ENCODE results near the gene ZNF669.
A peak's percentile ranks its signal among the peaks of the same experiment; 100 is the strongest.

The ZNF669 gene

DNA sequence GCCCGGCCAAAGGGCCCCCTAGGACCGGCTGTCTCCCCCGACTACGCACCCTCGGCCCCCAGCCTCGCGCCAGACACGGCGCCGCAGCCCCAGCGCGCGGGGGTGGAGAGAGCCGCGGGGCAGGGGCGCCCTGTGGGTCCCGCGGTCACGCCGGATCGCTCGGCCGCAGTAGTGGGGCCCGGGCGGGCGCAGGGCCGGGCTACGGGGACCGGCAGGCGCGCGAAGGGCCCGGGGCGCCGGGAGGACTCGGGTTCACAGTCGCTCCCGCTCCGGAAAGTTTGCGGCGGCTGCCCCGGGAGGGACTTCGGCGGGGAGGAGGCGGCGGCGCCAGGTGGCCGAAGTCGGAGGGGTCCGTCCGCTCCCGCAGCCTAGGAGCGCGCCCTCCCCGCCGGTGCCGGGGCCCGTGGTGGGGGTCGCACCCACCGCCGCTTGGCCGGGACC is 7.1 kb upstream of the ZNF669 start:
- DNase-seq (ENCODE audit: low spot score) = no peak

GRCh38 chr1:247110627-247111258 is 6.6 kb upstream of the ZNF669 start:
- no peak for DNase-seq (ENCODE audit: low spot score)

GRCh38 chr1:247107694-247108093 is 3.5 kb upstream of the ZNF669 start:
- DNase-seq (ENCODE audit: low spot score) = no peak

GRCh38 chr1:247105966-247106365 is 1.8 kb upstream of the ZNF669 start:
- DNase-seq (ENCODE audit: low spot score) = no peak

- DNase-seq (ENCODE audit: low spot score) = no peak
Measured at GRCh38 chr1:247104965-247105364, 809 bp upstream of the ZNF669 start.

DNA sequence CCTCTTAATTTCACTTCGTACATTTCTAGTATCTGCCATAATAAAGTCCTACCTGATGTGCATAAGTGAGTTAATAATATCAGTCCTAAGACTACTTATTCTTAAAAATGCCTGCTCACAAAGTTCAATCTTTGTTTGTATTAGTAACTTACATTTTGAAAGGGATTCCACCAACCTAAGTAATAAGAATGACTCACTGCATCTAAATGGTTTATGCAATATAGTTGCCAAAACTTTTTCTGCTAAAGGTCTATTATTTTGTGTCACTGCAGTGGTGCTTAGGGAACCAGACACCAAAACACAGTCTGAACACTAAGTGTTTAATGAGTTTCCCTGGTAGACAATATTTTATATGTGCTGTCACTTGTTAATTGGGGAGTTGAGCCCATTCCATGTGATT is 1.8 kb downstream of the ZNF669 start:
- DNase-seq (ENCODE audit: low spot score) = no peak

DNA sequence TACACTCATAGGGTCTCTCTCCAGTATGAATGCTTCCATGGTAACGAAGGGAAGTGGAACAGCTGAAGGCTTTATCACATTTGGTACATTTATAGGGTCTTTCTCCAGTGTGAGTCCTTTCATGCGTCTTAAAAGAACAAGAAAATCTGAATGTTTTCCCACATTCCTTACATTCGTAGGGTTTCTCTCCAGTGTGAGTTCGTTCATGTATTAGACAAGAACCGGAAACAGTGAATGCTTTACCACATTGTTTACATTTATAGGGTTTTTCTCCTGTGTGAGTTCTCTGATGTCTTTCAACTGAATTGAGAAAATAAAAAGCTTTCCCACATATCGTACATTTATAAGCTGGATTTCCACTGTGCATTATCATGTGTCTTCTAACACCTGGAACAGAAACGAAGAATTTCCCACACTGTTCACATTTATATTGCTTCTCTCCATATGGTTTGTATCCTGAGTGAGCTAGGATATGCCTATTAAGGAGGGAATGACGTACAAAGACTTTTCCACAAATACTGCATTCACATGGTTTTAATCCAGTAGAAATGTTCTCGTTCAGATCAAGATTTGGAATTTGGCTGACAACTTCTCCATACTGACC is 3.4 kb downstream of the ZNF669 start:
- no peak for DNase-seq (ENCODE audit: low spot score)

- DNase-seq (ENCODE audit: low spot score) = no peak
Measured at GRCh38 chr1:247096958-247097357, 7.2 kb downstream of the ZNF669 start.

GRCh38 chr1:247096544-247096943 is 7.6 kb downstream of the ZNF669 start:
- no peak for DNase-seq (ENCODE audit: low spot score)

DNA sequence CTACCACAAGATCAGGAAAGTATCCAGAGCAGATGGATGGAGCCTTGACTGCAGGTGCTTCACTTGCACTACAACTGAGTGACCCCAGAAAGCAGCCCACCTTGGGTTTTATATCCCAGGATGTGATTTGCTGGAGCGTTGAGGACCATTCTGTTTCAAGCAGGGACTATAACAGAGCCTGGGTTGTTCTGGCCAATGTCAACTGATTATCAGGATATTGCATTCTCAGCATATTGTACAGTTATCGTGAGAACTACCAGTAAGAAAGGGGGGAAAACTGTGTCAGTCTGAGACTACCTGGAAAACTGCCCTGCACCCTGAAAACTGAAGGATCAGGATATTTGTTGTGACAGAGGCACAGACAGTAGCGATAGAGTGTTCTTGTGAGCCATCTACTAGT is 8.0 kb downstream of the ZNF669 start:
- DNase-seq (ENCODE audit: low spot score) = no peak

DNA sequence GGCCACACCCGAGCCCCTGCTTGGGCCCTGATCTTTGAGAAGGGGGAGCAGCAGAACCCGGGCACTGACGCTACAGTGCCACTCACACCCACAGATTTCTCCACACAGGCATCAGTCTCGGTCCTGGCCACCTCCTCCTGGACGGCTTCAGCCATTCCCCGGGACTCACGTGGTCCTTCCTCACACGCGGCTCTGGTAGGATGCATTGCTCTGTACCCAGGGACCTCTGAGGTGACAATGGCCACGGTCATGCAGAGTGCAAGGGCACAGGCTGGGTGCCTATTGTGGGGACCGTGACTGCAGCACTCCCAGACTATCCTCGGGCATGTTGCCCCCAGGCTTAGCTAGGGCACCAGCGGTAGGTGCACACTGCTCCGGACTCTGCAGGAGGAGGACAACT is 13.7 kb downstream of the ZNF669 start:
- DNase-seq (ENCODE audit: low spot score) = no peak

- DNase-seq (ENCODE audit: low spot score) = no peak
Measured at GRCh38 chr1:247089616-247090375, 14.4 kb downstream of the ZNF669 start.

- no peak for DNase-seq (ENCODE audit: low spot score)
Measured at GRCh38 chr1:247088967-247089366, 15.2 kb downstream of the ZNF669 start.

DNA sequence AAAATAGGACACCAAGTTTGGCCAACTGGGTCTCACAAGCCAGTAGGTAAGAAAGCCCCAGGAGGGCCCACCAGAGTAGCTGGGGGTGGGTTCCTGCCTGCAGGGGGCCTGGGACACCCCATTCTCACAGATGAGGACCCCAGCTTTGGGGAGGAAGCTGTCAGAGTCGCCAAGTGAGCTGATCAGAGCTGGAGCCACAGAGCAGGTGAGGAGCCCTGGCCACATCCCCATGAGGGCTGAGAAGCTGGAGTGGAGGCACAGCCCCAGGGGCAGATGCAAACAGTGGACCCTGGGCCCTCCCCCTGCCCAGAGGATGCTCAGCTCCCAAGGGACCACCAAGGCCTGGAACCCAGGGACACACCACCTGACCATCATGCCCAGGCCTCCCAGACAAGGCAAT is 16.9 kb downstream of the ZNF669 start:
- no peak for DNase-seq (ENCODE audit: low spot score)

DNA sequence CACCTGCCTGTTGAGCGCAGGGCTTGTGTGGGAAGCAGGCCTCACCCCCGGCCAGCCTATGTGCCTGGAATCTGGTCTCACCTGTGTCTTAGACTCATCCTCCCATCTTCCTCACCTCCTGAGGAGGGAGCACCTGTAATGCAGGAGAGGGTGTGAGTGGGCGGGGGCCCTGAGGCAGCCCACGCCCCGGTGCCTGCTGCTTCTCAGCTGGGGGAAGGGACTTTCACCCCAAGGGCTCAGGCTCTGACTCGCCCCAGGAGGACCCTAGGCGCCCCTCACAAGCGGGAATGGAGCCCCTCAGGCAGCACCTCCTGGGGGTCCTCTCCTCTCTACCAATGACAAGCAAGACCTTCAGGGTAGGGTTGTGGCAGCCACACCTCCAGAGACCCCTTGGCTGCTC is 18.8 kb downstream of the ZNF669 start:
- DNase-seq (ENCODE audit: low spot score) = no peak

- DNase-seq (ENCODE audit: low spot score) = no peak
Measured at GRCh38 chr1:247084771-247085170, 19.4 kb downstream of the ZNF669 start.

GRCh38 chr1:247079141-247079874 is 24.8 kb downstream of the ZNF669 start:
- no peak for DNase-seq (ENCODE audit: low spot score)

DNA sequence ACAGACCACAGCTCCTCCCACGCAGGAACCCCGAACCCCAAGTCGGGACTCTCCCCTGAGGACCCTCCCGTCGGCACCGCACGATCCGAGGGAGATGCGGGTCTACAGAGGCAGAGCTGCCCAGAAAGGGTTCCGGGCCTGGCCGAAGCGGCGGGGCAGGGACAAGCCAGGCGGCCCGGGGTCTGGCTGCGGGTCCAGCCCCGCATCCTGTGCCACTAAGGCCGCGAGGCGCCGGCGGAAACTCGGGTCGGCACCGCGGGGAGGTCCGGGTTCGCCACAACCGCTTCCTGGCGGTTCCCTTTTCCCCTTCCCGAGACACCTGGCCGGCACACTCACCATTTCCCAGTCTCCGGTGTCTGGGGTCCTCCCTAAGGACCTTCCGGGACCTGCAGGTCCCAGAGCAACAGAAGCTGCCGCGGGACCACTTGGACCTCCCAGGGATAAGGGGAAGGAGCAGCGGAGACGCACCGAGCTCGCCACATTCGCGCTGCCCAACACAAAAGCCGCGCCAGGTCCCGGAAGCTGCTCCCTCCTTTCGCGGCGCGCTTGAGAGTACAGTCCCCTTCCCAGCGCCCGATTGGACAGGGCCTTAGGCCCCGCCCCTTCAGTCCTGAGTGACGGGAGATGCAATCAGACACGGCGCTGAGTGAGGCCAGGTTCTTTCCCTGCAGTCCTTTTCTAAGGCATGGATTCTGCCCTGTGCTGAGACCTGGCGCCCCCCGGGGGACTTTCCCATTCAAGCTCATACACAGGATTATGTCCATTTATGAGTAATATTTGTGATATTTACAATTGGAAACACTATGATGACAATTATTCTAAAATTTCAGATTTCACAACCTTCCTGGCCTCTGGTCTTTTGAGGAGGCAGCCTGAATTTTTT is 25.7 kb downstream of the ZNF669 start, which contains the start of gene ZNF670:
ZNF670 (minus strand) TSS at position 554 of the 883 bp plus-strand sequence; CDS start at position 339, 215 bp downstream.
- DNase-seq (ENCODE audit: low spot score) = peak; percentile 92

- DNase-seq (ENCODE audit: low spot score) = peak; percentile 7
Measured at GRCh38 chr1:247077876-247078257, 26.3 kb downstream of the ZNF669 start.

- no peak for DNase-seq (ENCODE audit: low spot score)
Measured at GRCh38 chr1:247077213-247077612, 26.9 kb downstream of the ZNF669 start.

GRCh38 chr1:247070645-247071044 is 33.5 kb downstream of the ZNF669 start:
- no peak for DNase-seq (ENCODE audit: low spot score)

DNA sequence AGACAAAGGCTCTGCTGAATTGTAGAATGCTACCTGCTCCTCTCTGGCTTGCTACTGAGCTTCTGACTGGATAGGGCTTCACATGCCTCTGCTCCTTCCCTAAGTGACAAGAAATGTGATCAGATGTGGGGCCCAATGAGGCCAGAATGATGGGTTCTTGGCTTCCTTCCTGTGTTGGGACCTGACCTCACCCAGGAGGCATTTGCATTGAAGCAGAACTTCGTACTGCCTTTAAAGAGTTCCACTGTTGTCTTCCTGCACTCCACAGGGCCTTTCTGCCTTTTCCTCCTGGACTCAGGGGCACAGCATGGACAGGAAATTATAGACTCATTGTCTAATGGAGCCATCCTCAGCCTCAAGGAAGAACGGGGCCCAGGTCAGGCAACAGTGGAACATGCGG is 39.9 kb downstream of the ZNF669 start:
- DNase-seq (ENCODE audit: low spot score) = no peak
